Esophagus muscularis mucosa (tissue), 4 donors: ENCODE data around the gene TCF23.
"Not testable (repeated sequence)": the region's sequence is repeated elsewhere in the genome, so short reads cannot be mapped to it uniquely, and the experiment has no call there.

Experiments used
- EP300 ChIP-seq: sonication (generic); formaldehyde crosslinking; IDR thresholded peaks from one replicate; pipeline ENCODE4 v1.6.1; 2017; ENCODE audit warnings: antibody characterized with exemption
- POLR2A ChIP-seq: fragments of 450-650 bp; IDR thresholded peaks from one replicate; pipeline ENCODE4 v1.6.1; 2017; ENCODE audit warnings: antibody characterized with exemption, moderate library complexity, mild to moderate bottlenecking, low read depth
- POLR2AphosphoS5 ChIP-seq, 2 donors: sonication (generic); formaldehyde crosslinking; IDR thresholded peaks; one replicate each; pipeline ENCODE4 v1.6.1; 2017; ENCODE audit warnings: antibody characterized with exemption in 2 of 2
- TF ChIP-seq, protein P1 (sequence below), 3 experiments: fragments of 200-600 bp in 2 of 3; fragments of 450-650 bp in 1 of 3; sonication (generic) in 2 of 3; IDR thresholded peaks; one replicate each; pipeline ENCODE4 v1.5.1; 2017 to 2019; ENCODE audit warnings: antibody characterized with exemption in 3 of 3, mild to moderate bottlenecking in 2 of 3, moderate library complexity in 1 of 3

DNA sequence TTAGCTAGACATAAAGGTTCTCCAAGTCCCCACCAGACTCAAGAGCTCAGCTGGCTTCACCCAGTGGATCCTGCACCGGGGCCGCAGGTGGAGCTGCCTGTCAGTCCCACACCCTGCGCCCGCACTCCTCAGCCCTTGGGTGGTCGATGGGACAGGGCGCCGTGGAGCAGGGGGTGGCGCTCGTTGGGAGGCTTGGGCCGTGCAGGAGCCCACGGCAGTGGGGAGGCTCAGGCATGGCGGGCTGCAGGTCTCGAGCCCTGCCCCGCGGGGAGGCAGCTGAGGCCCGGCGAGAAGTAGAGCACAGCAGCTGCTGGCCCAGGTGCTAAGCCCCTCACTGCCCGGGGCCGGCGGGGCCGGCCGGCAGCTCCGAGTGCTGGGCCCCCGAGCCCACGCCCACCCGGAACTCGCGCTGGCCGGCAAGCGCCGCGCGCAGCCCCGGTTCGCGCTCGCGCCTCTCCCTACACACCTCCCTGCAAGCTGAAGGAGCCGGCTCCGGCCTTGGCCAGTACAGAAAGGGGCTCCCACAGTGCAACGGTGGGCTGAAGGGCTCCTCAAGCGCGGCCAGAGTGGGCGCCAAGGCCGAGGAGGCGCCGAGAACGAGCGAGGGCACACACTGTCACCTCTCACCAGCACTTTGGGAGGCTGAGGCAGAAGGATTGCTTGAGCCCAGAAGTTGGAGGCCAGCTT lies 37.3 kb upstream of the TCF23 start:
- TF ChIP-seq POLR2A; POLR2AphosphoS5 (IDR thresholded peaks at IDR 0.05); EP300: not testable (repeated sequence)
- TF ChIP-seq, protein P1, sequence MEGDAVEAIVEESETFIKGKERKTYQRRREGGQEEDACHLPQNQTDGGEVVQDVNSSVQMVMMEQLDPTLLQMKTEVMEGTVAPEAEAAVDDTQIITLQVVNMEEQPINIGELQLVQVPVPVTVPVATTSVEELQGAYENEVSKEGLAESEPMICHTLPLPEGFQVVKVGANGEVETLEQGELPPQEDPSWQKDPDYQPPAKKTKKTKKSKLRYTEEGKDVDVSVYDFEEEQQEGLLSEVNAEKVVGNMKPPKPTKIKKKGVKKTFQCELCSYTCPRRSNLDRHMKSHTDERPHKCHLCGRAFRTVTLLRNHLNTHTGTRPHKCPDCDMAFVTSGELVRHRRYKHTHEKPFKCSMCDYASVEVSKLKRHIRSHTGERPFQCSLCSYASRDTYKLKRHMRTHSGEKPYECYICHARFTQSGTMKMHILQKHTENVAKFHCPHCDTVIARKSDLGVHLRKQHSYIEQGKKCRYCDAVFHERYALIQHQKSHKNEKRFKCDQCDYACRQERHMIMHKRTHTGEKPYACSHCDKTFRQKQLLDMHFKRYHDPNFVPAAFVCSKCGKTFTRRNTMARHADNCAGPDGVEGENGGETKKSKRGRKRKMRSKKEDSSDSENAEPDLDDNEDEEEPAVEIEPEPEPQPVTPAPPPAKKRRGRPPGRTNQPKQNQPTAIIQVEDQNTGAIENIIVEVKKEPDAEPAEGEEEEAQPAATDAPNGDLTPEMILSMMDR (IDR thresholded peaks at IDR 0.05), result not testable (repeated sequence)
